HL-60/S4 treated with retinoic acid at 250 ng/mL for 4 days and 3 days (cell line): ENCODE measurements around the gene SH3RF3.
"Not testable (repeated sequence)": the region's sequence is repeated elsewhere in the genome, so short reads cannot be mapped to it uniquely, and the experiment has no call there.

ENCODE experiments used
- in situ Hi-C: fragments of 300-500 bp; cut with MboI; formaldehyde crosslinking; loops from 2 replicates; pipeline ENCODE4 v1.7.0; 2022; ENCODE audit warnings: low sequenced_read_pairs

The SH3RF3 gene

DNA sequence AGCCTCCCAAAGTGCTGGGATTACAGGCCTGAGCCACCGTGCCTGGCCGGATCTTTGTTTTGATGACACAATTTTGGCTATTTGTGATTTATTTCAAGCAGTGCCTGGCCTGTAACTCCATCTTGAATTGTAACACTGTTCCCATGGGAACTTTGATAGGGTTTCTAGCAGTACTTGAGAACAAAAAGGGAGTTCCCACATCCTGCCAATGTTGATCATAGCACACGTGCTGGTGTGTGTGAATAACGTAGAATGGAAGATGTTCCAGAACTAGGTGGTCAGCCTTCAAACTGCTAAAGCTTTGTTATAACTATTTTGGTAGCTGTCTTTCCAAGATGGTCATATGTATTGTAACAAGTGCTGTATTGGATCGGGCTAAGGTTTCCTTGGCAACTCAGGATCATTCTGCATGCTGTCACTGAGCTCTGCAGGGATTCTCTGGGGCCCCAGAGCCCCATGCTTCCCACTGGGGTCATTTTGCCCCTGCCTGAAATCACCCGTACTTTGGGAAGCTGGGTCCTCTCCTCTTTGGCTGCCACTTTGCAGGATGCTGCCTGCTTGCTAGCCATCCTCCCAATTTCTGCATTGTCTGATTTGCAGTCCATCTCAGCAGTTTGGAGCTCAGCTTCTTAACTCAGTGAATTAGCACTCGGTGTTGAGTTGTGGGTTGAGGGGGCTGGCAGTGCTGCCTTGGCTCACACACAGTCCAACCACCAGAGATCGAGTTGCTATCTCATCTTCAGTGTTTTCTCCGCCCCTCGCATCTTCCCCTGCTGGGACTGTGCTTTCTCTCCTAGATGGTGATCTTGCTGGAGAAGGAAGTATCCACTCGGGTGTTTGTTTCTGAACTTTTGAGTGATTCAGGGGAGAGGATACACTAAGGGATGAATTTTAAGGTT is 26.8 kb downstream of the SH3RF3 start:
- in situ Hi-C loops, result no loop called here

DNA sequence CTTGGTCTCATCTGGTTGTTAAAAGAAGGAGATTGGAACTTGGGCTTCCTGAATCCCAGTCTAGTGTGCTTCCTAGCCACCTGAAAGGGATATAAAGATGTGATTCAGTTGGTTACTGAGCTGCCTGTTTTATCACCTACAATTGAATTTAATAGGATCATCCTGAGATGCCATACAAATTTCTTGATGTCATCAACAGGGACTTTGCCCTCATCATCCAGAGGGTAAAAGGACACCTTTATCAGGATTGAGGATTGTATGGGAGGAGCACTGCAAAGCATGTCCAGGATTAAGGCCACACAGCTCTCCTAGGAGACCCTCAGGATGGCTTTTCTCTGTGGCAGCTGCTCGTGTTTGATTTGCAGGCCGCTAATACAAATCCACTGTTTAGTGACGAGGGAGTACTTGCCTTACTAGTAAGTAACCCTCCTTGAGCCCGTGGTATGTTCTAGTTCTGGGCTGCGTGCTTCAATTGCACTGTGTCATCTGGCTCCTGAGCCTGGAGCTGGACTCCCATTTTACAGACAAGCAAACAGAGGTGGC is 28.6 kb downstream of the SH3RF3 start:
- in situ Hi-C loops, result no loop called here

DNA sequence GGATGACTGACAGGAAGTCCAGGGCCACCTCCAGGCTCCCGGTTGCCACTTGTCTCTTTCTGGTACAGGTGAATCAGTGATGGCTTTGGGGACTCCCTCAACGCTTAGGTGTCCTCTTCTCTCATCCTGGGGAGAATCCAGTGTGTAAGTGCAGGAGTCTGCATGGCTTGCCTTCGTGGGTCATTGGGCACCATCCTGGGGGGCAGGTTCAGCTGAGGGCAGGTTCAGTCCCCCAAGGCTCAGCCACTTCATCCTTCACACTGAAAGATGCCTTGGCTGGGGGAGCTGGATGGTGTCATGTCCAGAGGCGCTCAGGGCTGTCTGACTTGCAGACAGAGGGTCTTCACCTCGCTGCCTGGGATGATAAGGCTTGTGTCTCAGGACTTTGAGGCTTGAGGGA is 29.2 kb downstream of the SH3RF3 start:
- in situ Hi-C loops, result no loop called here

DNA sequence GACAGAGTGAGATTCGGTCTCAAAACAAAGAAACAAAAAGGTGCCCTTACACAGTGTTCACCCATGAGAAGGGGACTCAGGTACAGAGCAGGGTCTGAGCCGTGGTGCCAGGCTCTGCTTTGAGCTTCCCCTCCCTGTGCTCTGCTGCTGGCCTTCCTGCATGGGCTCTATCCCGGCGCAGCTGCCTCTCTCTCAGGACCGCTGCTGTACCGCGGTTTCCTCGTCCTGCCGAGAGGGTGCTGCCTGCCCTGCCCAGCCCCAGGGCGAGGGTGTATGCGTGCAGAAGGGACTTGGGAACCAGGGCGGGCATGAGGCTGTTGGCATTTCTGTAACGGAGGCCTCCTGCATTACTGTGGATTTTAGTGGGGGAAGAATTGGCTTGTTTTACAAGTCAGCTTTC is 30.1 kb downstream of the SH3RF3 start:
- in situ Hi-C loops, result no loop called here

DNA sequence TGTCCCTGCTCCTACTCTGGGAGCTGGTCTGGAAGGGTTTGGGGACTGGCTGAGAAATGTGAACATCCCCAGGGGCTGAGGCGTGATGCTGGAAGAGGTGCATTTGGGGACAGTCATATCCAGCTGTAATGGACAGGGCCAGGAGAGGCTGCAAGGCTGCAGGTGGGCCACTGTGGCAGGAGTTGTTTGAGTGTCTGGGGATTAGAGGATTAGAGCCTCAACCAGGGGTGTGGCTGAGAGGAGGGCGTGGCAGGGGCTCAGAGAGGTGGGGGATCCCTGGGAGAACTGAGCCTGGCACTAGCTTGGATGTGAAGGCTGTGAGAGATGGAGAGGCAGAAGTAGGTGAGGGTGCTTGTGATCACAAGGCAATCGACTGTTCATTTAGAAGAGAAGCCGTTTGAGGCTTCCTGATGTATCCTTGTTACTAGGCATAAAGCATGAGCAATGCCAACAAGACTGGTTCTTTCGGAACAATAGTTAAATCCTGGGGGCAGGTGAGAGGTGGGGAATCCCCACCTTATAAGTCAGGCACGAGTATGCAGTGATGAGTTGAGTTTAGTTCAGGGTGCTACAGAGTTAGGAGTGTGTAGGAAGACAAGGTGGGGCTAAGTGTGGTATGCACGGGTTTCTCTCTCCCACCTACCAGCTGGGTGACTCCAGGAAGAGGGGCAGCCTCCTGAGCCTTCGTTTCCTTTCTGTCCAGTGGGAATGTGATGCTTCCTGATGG is 31.9 kb downstream of the SH3RF3 start:
- in situ Hi-C loops, result no loop called here

DNA sequence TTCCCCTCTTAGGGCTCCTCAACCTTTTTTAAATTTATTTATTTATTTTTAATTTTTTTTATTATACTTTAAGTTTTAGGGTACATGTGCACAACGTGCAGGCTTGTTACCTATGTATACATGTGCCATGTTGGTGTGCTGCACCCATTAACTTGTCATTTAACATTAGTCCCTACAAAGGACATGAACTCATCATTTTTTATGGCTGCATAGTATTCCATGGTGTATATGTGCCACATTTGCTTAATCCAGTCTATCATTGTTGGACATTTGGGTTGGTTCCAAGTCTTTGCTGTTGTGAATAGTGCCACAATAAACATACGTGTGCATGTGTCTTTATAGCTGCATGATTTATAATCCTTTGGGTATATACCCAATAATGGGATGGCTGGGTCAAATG is 33.4 kb downstream of the SH3RF3 start:
- in situ Hi-C loops, result not testable (repeated sequence)

DNA sequence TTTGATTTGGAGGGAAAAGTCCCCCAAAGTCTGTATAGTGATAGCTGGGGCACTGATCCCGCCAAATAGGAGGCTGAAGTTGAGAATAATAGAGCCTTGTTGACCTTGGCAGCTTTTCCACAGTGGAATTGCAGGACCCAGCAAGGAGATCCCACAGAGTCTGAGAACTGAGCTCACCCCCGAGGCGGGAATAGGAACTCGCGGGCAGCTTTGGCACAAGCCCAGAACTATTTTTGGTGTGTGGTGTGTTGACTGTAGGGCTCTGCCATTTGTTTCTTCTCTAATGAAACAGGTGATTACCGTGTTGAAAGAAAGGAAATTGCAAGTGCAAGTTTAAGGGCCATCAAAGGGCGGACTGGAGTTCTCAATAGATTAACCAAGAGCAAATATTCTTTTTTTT is 34.0 kb downstream of the SH3RF3 start:
- in situ Hi-C loops, result no loop called here

DNA sequence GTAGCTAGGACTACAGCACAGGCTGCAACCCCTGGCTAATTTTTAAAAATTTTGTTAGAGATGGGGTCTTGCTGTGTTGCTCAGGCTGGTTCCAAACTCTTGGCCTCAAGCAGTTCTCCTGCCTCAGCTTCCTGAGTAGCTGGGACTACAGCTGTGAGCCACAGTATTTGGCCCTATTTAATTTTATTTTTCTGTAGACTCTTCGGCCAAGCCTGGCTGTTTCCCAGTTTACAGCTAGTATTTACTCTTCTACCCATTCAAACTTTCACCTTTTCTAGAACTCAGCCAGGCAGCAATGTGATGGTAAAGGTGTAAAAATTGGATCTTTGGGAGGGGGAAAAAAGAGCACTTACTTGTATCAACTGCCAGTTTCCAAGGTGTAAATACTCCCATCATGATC is 35.3 kb downstream of the SH3RF3 start:
- in situ Hi-C loops, result no loop called here

DNA sequence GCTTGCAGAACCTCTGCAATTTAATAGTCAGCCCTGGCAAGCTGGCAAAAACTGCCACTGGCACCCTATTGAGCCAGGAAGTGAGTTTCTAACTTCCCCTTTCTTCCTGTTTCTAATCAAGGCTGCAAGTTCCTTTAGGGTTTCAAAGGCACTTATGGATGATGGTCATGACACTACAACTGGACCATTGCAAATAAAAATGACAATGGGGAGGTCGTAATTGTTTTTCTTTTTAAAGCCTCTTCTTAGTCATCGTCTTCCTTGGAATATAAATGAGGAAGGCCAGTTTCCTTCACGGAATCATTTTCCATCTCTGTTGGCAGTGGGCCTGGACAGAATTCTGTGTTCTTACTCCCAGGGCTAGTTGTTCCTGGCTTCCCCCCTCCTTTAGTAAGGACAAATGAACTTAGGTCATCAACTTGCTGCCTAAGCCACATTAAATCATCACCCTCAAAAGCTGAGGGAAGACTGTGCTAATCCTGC is 35.8 kb downstream of the SH3RF3 start:
- in situ Hi-C loops, result no loop called here

DNA sequence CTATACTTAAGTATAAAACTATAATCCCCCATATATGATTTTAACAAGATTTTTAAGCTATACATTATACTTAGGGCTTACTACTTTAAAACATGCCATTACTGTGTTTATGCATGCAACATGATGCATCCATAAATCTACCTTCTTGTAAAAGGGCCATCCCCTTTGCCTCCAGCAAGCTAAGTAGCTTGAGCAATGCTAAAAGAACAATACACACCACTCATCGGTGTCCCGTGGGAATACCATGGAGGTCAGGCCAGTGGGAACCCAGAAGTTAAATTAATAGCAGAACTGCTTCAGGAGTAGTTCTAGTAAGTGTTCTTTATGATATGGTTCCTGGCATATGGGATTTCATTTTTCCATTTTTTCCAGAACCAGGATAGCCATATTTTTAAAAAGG is 37.8 kb downstream of the SH3RF3 start:
- in situ Hi-C loops, result no loop called here

DNA sequence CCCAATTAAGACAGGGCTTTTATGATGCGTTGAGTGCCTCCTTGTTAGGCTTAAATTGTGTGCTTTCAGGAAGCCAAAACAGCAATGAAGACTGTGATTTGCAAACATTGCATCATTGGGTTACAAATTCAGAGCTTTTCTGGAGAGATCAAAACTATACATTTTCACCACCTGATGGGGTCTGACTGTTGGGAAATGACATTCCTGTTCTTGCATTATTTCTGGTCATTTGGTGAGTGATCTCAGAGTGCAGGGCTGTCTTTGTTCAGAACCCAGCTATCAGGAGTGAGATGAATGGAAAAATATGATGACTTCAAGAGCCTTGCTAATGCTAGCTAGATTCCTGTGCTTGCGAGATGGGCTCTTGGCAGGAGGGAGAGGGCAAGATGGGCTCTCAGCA is 39.1 kb downstream of the SH3RF3 start:
- in situ Hi-C loops, result no loop called here

DNA sequence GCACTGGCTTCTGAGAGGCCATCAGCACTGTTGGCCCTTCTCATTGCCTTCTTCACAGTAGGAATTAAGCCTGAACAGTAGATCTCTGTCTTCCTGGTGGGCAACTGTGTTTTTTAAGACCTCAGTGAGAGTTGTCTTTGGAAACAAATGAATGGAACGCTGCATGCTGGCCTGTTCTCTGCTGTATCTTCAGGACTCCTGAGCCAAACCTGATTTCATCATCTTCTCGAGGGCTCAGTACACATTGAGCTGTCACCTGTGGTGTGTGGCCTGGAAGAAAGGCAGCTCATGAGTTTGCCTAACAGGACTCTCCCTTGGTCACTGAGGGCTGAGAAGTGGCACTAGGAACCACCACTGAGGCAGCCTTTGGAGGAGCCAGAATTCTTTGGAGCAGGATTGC is 39.7 kb downstream of the SH3RF3 start:
- in situ Hi-C loops, result no loop called here

DNA sequence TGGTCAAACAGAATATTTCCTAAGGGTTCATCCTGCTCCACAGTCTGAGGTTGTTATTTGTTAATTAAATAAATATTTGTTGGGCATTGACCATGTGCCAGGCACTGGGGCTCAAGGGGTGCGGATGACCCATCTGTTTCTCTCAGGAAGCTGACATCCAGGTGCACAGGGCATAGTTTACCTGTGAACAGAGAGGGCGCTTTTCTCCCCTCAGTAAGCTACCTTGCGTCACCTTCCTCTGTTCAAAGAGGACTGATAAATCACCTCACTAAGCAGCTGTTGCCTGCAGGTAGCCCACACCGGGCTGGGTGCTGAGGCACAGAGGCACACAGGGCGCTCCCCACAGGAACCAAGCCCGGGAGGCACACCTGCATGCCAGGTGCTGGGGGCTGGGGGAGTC is 41.6 kb downstream of the SH3RF3 start:
- in situ Hi-C loops, result no loop called here

DNA sequence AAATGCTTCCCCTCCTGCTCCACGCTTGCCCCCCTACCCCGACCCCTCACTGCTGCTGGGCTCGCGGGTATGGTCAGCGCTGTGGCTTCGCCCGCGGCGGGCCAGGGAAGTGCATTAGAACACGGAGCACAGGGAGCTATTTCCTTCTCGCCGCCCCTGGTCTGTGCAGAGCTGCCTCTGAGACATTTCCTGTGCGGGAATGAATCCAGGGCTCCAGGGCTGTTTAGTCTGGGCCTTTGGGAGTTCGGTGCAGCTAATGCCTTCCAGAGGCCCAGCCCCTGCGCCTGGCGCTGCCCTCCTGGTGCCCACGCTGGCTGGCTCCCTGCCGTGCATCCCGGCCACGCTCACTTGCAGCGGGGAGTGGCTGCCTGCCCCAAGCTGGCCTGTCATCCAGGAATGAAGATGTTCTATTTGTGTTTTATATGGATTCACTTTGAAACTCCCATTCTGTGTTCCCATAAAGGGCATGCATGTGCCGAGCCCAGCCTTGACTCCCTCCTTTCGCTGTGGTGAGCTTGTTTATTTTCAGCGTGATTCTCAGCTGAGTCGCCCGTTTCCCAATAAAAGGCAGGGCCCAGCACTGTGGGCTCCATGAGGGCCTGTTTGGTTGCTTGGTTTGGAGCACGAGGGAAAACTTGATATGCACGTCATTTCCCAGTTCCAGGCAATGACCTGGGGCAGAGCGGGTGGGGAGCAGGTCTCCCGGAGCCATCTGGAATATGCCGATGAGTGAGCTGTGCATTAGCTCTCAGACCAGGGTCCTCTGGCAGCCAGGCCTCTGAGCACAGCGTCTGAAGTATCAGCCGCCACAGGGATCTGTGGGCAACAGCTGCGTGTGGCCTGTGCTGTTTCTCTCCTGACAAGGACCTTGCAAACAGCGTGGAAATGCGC is 42.7 kb downstream of the SH3RF3 start:
- in situ Hi-C loops, result no loop called here

DNA sequence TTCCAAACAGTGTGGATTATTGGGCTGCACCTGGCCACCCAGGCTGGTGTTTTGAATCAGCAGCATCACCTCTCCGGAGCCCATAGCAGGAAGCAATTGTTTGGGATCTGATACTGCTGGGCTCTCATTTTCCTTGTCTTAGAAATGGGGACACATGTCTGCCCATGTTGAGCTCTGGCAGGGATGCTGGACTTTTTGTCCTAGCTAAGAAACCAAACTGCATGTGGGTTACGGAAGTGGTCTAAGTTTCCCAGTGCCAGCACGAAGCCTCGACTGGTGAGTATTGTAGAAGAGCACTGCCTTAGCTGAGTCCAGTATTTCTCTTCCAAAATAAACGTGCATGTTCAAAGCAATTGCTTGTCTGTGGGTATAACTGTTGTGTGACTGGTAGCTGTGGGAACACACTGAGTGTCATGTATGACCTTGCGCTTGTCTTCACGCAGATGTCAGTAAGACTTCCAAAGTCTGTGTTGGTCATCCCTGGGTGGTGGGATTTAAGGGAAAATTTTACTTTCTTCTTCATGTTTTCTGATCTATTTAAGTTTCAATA is 43.6 kb downstream of the SH3RF3 start:
- in situ Hi-C loops, result no loop called here

DNA sequence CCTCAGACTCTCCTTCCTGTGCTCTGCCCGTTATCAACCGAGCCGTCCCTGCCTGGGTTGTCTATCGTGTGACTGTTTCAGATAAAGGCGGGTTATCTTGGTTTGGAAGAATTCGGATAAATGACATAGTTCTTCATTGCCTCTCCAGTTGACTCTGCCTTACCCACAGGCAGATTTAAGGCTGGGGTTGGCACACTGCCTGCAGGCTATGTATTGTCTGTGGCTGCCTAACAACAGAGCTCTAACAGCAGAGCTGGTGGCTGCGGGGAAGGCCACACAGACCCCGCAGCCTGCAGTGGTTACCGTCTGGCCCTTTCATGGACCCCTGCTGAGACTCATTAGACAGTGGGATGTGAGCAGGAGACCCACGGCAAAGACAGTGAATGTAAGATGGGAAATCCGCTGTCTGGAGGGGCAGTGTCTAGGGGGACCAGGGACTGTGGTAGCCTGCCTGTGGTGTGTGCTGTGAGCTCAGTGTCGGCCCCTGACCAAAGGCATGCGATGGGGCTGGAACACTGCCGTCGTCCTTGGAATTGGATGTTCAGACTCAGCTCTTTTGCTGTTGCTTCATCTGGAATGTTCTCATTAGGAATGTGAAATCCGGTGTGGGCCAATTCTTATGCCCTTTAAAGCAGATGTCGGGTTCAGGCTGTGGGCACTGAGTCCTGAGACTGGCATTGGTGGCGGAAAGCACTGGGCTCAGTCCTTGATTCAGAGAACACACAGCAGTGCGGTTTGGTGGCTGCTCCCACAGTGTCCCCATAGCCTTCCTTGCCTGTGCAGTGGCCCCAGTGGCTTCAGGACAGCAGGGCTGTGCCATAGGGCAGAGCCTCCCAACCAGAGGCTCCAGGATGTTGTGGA is 44.5 kb downstream of the SH3RF3 start:
- in situ Hi-C loops, result no loop called here

DNA sequence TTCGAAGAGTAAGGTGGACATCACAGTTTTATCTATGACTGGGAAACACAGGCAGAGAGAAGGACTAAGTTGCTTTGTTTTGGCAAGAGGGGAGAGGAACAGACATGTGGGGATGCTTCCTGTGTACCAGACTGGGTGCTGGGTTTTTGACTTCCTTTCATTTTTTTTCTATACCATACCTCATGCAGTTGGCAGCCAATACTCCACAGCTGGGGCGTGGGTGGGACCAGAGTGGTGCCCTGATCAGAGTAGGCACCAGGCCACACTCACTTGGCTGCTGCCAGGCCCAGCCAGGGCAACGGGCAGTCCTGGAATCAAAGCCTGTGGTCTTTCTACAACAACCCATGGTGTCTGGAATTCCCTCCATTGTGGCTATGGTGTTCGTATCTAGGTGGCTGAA is 45.2 kb downstream of the SH3RF3 start:
- in situ Hi-C loops, result no loop called here

DNA sequence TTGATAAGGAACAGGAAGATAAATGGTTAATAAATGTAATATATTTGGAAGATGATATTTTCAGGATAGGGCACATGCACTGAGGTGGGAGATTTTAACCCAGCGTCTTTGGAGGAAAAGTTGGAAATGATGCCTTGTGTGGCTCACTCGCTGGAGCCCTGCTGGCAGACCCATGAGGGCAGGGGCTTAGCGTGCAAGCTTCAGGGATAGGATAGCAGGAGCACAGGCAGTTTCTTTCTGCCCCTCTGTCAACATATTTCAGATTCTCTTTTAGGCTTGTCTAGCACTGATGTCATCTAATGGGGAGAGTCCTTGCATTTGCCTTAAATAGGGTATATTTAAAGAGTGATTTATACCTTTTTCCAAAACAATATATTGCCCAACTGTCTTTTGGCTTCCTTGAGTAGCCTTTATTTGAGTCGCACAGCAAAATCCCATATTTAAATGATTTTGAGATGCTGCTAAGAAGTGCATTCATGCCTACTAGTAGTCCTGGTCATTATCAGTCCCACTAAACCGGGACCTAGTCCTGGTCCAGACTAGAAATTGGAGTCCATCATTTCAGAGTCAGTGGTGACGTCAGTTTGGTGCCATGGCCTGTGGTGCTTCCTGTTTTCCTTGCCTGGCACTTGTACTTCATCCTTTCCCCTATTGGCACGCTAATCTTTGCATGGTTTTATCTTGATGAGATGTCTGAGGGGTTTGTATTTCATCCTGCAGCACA is 45.8 kb downstream of the SH3RF3 start:
- in situ Hi-C loops, result no loop called here

DNA sequence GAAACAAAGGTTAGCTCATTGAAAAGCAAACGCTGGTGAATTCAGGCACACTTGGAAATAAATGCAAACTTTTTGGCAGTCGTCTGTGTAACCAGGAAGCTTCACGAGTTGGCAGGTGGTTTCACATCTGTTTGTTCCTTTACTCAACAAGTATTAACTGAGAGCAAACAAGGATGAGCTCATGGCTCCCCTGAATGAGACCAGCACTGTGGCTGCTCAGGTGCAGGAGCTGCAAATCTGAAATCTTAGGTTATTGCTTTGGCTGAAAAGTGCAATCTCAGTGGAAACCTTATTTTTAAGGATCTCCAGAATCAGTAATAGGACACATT is 46.3 kb downstream of the SH3RF3 start:
- in situ Hi-C loops, result no loop called here
